M059J (cell line): ENCODE data around the gene DGKG. TPM values are rescaled to one million over a fixed set of nuclear protein-coding genes. Genes with fewer than 3 reads are reported as not detected.

Experiments used
- DNase-seq: peaks from one replicate; pipeline ENCODE4 v3.0.0-alpha.2; 2012; ENCODE audit warnings: low read depth
- total RNA-seq: library from RNA; depleted of rRNA; stranded (reverse); fragments of >200 nt; shearing (Covaris generic); gene quantifications from 2 replicates; pipeline ENCODE4 v1.2.3, GENCODE V29; 2014; rRNA removed

DGKG gene
- total RNA-seq, 1 experiment from 2014 or later = 16.7 TPM

GRCh38 chr3:186109897-186110803, 251.9 kb downstream of the DGKG start:
- DNase-seq = peak; percentile 49

GRCh38 chr3:186108941-186109865, 252.8 kb downstream of the DGKG start, which contains the start of gene ETV5:
Gene ETV5, minus strand, starts transcription at chr3:186109089. Its CDS starts 3,221 bp downstream, at chr3:186105868.
- peak; percentile 100 for DNase-seq

GRCh38 chr3:186108106-186108940, 253.7 kb downstream of the DGKG start:
- DNase-seq = peak; percentile 80

- DNase-seq = peak; percentile 81
Observed at GRCh38 chr3:186107215-186108105, 254.6 kb downstream of the DGKG start.

- no peak for DNase-seq
Observed at GRCh38 chr3:186105543-186105942, 256.5 kb downstream of the DGKG start.

- DNase-seq = no peak
Observed at GRCh38 chr3:186102687-186103086, 259.3 kb downstream of the DGKG start.

DNA sequence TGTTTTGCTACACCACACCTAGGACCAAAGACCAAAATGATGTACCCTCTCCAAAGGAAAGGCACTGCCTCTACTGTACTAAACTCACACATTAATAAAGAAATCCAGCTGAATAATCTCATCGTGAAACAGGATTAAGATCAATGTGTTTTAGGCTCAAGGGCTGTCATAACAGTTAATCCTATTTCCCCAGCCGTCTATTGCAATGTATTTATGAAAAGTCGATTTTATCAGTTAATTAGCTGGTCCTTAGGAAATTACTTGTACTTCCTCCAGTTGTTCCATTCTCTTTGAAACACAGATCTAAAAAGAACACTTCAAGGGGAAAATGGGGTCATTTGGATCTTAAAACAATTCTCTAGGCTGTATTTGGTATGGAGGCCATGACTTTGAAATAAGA, 261.6 kb downstream of the DGKG start:
- no peak for DNase-seq

DNA sequence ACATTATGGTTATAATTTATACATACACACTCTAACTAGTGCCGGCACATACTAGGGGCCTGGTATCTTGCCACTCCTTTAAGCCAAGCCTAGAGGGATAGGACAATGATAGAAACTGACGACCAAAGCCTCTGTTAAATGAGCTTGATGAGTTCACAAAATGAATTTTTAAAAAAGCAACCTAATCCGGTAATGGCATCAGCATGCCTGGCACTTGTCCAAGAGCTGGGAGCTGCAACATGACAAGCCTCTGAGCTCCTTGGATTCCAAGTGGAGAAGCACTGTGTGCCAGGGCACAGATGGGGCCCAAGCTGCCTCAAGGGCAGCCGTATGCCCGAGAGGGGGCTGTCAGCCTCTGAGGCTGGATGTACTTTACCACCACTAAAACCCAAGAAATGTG, 262.9 kb downstream of the DGKG start:
- DNase-seq = peak; percentile 55

- DNase-seq = no peak
Observed at GRCh38 chr3:186098740-186099139, 263.3 kb downstream of the DGKG start.

- DNase-seq = peak; percentile 36
Observed at GRCh38 chr3:186097663-186098451, 264.2 kb downstream of the DGKG start.

GRCh38 chr3:186097317-186097662, 264.7 kb downstream of the DGKG start:
- DNase-seq = no peak

Other genes starting within 250 kb of the DGKG start
- gene CRYGS, start 182.1 kb upstream of the DGKG start, total RNA-seq = 0.47 and 0.57 TPM in 2 replicates
- gene TBCCD1, start 205.1 kb upstream of the DGKG start, total RNA-seq = 24.1 and 28.6 TPM in 2 replicates
- 182 and 237 TPM in 2 replicates for gene DNAJB11, start 208.5 kb upstream of the DGKG start, total RNA-seq